Renal cortical epithelial cell (primary cell): ENCODE results near the gene RARB. TPM values are rescaled to one million over a fixed set of nuclear protein-coding genes. Genes with fewer than 3 reads are reported as not detected.
A peak's percentile ranks its signal among the peaks of the same experiment; 100 is the strongest.

Experiments
- DNase-seq: peaks from one replicate; pipeline ENCODE4 v3.0.0-alpha.2; 2011; ENCODE audit warnings: low read depth
- total RNA-seq: library from RNA; depleted of rRNA; stranded (reverse); fragments of >200 nt; gene quantifications from 2 replicates; pipeline ENCODE4 v1.2.3, GENCODE V29; 2014

RARB gene
- total RNA-seq, 1 donor from 2014 or later, result 4.9 TPM

DNA sequence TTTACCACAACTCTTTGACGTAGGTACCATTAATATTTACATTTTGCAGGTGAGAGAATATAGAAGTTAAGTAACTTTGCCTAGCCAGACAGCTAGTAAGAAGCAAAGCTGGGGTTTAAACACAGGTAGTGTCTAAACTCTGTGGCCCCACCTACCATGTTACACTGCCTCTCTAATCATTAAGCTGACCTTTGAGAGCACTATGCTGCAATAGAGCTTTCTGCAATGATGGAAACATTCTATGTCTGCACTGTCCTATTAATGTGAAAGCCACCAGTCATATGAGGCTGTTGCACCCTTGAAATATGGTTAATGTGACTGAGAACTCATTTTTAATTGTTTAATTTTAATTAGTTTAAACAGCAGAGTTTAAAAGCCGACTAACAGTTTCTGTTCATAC, 6.3 kb upstream of the RARB start:
- peak; percentile 54 for DNase-seq

DNA sequence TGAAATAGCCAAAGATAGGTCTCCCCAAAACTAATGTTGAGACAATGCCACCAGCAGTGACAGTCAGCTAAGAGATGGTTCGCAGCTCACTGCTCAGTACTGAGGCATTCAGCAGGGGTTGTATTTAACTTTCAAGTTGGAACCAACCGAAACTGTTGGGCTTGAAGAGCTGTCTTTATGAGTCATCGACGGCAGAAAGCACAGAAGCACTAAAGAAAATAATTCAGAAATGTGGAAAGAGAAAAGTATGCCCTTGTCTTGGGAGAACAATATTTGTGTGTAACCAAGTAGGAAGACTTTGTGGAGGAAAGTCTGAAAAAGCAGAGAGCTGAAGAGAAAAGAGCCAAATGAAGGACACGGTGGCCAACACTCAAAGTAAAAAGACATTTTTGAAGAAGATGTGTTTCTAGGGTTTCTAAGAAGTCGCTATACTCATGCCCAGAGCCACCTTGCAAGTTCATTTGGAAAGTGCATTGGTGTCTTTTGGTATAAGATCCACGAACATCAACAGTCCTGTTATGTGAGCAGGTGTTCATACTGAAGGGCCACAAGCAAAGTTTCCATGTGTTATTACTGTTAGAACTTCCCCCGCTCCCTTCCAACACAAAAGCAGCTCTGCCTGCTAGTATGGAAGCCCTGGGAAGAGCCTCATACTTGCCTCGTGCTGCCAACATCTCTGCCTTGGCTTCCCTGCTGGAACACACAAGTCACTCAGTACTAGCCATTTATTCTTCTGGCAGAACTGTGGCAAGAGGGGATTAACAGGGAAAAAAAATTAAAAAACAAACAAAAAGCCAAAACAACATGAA, 4.1 kb upstream of the RARB start:
- peak; percentile 65 for DNase-seq

DNA sequence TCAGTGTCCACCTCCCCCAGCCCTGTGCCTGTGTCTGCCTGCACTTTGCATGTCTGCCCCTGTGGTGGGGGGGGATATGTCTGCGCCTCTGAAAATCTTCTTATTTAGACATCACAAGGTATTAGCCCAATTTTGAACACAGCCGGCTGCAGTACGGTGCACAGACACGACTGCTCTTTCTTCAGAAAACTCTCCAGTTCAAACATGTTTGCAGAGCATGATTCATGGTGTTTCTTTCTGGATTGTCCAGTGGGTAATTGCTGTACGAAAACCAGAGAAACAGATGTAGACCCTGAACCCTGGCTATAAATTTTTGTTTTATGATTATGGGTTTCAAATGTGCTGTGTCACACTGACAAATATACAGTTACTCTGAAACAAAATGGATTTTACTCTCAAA, 3.4 kb upstream of the RARB start:
- no peak for DNase-seq

DNA sequence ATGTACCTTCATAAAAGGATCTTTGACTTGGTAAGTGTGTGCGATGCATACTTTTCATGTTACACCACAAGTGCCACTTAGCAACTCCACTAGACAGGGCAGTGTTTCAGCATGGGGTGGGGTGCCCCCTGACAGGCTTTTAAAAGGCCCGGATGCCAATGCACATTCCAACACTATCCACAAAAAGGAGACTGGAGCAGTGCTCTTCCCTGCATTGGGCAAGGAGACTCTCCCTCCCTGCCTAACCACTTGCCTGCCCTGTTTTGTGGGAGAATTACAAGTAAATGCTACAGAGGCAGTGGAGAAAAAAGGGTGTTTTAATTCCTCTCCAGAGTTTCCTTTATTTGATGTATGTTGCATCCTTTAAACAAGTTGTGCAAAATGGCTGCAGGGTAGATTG, 1.7 kb upstream of the RARB start:
- no peak for DNase-seq

DNA sequence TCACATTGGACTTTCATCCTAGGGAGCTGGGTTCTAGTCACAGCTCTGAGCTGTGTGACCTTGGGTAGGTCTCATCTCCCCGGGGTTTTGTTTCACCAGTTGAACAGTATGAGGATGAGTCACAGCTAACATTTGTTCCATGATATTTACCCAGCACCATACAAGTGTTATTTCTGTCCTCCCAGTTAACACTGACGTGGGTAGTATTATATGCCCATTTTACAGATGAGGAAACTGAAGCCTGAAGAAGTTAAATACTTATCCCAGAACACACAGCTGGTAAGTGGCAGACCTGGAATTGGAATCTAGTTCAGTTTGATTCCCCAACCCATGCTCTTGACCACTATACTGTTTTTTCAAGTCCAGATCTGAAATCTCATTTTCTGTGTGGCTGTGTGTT, 908 bp upstream of the RARB start:
- DNase-seq, result peak; percentile 37

DNA sequence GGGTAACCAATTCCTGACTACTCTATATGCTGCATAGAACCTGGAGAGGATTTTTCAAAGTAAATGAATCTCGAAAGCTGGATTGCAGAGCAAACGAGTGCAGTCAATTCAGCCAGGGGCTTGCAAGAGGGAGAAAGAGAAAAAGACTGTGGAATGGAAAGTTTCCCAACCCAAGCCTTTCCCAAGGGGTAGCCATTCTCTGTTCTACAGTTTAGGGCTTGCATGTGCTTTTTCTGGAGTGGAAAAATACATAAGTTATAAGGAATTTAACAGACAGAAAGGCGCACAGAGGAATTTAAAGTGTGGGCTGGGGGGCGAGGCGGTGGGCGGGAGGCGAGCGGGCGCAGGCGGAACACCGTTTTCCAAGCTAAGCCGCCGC, 511 bp upstream of the RARB start:
- DNase-seq, result no peak

DNA sequence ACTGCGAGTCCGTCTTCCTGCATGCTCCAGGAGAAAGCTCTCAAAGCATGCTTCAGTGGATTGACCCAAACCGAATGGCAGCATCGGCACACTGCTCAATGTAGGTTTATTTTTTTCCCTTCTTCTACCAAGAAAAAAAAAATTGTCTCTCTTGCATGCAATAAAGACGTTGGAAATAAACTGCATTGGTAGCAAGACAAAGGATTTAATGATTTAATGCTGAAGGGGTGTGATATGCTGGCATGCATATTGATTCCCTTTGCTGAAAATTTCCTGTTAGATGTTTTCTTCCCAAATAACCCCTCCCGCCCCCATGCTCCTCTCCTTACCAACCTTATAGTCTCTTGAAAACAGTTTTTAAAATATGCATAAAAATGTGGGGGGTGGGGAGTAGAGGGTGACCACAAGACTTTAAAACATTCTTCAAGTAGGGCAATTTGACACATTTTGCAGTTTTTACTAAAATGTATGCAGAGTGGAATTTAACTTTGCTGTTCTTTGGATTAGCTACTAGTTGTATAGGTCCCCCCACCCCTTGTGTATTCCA, 799 bp downstream of the RARB start:
- DNase-seq, result no peak

DNA sequence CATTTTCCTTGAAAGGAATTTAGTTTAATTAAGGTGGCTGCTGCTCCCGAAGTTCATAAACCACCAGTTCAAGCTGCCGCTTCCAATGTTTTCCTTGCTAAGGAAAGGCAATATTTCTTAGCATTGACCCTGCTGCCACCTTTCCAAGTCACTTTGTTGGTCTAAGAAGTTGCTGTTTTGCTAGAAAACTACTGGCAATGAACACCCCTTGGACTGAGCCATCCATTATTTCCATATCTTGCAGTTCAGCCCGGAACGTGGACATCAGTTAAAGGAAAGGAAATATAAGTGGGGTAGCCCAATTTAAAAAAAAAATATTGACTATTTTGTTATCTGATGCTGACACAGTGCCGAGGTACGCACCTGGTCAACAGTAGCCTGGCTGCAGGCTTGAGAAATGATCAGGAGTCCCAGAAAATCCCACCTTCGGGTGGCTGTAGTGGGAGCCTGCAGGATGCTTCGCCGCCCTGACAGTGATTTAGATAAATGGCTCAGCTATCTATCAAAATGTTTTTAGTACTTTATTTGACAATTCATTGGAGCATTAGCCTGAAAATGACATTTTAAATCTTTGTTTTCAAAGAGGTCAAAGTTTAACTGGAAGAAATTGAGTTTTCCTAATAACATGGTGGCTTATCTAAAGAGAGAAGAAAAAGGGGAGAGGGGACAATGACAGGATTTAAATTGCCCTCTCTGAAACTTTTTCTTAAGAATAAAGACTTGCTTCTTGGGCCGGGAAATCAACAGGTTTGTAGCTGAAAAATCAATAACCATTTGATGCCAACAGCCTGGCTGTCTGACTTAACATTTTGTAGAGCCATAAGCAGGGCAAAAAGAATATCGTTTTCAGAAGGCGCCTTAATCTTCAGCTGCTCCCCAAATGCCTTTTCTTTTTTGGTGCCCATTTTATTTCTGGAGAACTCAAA, 1.6 kb downstream of the RARB start:
- DNase-seq, result no peak

DNA sequence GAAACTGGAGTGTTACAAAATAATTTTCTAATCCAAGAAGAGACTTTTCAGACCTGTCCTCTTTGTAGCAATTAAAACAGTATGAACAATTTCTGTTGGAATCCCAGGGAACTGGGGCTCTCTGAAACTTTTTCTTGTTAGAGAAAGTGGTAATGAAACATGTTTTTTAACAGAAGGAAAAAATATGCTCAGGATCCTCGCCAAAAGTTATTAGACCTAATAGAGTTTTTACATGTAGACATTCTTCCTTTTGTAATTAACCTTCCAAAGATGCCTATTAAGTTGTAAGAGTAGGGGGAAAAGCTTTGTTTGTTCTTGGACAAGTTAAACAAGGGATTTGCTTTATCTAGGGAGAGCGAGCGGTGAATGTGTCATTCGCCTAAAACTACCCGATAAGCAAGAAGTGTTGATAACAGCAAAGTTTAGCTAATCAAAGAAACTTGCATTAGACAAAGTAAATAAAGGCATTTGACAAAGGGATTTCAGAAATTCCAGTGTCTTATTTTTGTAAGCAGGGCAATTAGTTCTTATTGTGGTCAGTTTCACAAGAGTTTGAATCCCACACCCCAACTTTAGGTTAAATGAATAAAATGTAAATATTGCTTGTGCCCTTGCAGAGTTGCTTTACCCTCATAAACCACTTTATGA, 2.3 kb downstream of the RARB start:
- peak; percentile 22 for DNase-seq

DNA sequence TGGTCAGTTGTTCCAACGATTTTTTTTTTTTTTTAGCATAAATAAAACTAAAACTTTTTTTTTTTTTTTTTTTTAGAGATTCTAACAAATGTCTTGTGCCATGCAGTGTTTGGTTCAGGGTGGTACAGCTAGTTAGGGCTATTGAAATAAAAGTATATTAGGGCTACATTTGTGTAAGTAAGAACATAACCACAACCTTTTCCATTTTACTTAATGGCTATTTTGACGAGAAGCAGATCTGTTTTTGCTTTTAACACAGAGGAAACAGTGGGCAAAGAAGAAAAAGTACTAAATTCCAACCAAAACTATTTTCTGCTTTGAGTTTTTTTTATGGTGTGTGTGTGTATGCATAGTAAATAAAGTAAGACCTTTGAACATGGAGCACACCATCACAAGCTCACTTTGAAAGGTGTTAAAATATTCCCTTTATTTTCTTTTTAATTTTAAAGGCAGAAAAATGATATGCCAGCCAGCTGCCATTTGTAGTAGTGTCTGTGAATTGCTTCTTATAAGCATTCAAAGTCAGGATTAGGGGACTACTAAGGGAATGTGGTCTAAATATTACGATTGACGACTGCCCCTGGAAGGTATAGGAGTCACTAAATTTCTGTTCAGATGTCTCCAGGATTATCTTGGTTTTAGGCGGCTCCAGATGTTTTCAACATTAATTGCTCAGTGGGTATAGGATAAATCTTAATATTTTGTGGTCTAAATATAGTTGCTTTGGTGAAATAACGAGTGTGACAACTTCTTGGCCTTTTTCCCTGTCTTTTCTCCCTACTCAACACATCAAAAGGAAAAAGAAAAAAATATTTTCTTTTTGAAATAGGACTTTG, 3.1 kb downstream of the RARB start:
- DNase-seq, result no peak

DNA sequence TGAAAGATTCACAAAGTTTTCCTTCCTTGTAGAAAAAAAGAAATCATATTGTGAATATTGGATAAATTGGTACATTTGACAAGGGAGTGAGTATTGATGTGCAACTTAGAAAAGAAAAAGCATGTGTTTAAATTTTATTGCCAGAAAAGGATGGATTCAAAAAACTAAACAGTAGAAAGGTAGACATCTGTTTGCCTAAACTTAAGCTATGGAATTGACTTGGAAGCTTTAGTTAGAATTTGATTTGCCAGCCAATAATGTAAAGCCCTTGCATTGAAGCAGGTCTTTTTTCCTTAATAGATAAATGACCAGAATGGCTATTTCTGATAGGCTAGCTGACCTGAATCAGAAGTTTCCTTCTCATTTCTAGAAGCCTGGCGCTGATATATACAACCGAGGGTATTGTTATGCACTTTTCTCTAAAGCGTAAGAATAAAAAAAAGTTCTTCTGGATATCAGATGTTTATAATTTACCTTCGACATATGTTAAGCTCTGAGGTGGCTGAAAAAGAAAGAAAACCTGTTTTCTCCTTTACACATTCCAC, 4.2 kb downstream of the RARB start:
- DNase-seq, result no peak

DNA sequence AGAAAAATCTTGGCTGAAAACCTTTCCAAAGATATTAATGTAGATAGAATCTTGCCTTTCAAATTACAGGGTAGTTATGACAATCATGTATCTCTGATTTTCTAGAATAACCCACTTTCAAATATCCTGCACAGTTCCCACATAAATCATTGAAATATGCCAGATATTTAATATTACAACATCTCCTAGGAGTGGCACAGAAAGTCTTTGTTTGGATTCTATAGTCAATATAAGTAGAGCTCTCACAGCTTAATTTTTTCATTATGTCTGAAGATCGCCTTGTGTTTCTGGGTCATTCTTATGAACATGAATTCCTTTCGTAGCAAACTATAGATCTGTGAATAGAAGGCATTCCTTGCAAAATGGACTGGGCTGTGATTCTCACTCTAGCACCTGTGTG, 5.0 kb downstream of the RARB start:
- DNase-seq, result no peak

DNA sequence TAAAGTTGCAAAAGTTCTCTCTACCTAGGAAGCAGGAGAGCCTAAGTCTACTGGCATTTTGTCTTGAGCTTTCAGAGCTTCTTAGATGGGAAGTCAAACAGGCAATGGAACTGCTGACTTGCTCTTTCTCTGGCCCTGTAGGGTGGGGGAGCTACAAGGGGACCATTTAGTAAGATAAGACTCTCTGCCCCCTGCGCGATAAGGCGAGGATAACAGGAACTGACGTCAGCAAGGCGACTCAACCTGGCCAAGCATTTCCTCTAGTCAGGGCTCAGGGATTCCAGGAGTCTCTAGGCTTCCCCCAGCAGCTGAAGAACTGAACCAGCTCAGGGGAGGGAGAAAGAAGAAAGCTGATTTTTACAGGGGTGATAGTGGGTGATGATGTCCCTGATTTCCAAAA, 5.8 kb downstream of the RARB start:
- DNase-seq, result no peak

DNA sequence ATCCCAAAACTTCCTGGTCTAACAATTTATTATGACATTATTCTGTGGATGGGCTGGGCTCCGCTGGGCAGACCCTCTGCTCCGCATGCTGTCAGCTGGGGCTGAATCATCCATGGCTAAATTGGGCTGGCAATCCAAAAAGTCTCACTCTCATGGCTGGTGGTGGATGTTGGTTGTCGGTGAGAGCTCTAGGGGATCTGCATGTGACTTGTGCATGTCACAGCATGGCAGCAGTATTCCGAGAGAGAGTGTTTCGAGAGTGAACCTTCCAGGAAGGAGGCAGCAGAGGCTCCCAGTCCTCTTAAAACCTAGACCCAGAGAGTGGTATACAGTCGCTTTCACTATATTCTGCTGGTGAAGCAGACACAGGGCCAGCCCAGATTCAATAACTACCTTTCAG, 9.9 kb downstream of the RARB start:
- no peak for DNase-seq

DNA sequence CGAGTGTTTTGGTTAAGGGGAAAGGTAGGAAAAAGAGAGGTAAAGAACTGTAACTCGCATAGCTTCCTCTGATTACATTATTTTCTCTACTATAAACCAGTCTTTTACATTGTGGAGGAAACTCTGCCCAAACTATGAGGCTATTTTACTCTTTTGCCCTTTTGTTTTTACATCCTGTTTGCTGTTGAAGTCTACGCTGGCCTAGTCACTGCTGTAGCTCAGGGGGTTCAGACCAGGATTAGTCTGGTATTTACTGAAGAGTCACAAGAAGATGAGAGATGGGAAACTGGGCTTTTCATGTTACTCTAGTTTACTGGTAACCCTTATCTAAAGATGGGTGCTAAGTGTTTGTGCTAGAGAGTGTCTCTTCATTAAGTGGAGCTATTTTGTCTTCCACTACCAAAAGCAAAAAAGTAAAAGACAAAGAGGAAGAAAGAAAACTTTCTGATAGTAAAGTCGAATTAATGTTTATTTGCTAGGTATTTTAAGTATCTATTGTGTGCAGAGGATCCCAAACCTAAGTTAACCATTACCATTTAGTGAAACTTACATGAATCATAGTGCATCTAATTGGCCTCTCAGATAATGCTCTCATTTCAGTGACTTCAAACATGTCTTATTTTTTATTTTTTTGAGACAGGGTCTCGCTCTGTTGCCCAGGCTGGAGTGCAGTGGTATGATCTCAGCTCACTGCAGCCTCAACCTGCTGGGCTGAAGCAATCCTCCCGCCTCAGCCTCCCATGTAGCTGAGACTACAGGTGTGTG, 10.9 kb downstream of the RARB start:
- DNase-seq, result peak; percentile 80

DNA sequence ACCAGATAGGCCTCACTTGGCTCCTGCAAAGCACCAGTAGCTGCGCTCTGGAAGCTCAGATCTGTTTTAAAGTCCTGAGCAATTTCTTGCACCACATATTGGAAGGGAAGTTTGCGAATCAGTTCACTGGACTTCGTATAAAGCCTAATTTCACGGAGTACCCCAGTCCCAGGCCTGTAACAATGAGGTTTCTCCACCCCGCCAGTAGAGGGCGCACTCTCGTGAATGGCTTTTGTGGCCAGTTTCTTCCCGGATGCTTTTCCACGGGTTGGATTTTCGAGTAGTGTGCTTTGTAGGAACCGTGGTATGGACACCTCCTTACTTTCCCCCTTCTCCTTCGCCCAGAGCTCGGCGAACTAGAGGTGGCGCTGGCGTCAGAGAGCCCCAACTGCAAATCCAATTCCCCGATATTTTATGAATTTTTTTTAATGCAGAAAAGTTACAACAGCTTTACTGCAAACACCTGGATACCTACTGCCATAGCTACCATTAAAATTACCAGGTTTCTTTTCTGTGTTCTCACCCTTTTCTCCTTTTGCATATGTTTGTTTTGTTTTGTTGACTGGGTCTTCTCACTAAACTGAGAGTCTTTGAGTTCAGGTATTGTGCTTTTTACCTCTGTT, 13.3 kb downstream of the RARB start:
- no peak for DNase-seq

DNA sequence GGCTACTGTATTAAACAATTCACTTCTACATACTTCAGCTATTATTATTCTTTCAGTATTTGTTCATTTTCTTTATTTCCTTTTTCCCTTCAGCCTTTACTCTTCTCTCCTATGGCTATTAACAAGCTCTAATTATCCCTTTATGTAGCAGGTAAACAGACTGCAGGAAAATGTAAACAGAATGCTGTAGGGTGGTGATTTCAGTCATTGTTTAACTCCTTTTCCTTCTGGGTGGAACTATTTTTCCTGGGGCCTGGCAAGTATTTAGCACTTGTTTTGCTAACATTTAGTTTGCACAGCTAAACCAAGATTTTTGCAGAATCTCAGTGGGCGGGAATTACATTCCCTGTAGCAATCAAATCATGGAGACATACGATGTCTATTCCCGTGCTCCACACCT, 14.4 kb downstream of the RARB start:
- peak; percentile 43 for DNase-seq

DNA sequence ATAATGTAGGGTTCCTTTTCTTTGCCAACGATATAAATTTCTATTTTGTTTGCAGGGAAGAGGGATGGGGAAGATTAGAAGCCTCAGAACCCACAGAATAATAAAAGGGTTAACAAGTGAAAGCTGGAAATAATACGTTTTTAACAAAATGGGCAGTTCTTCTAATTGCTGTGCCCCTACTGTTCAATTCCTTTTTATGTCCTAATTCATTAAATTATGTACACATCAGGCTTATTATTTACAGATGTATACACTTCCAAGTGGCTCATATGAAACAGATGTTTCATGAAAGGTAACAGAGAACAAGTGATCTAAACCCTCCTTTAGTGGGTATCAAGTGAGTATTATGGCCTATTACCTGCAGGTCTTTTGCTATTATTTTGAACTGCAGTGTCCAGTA, 16.2 kb downstream of the RARB start:
- DNase-seq, result no peak

DNA sequence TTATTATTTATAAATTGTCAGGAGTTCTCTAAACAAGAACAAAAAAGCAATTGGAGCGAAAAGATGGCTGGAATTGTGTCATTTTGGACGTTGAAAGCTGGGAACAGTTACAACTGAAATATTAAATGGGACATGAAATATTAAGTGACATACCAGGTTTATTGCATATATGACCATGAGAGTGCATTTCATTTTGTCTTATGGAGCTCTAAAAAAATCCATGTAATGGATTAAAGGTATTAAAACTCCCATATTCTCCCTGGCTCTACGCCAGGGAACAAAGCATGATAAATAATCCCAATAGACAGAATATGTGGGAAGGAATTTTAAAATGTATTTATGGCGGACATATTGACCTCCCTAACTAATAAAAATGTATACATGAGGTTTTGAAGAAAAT, 17.7 kb downstream of the RARB start:
- no peak for DNase-seq

DNA sequence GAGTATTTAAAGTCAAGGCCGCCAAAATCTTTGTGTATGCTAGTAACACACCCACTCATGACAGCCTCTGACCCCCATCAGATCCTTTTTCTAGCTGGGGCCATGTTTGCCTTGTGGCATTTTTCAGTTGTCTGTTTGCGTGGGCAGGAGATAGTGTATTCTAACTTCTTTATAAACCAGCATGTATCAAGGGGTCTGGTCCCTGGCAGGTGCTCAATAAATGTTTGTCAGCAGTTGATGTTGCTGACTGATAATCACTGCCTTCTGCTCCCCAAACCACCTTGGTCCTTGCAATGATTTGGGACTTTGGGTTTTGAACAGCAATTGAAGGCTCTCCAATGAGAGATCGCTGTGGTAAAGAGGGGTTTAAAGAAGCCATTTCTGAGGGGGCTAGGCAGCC, 19.2 kb downstream of the RARB start:
- DNase-seq, result no peak
